Measurements from ENCODE around the gene TMEM184B.

Gene TMEM184B

DNA sequence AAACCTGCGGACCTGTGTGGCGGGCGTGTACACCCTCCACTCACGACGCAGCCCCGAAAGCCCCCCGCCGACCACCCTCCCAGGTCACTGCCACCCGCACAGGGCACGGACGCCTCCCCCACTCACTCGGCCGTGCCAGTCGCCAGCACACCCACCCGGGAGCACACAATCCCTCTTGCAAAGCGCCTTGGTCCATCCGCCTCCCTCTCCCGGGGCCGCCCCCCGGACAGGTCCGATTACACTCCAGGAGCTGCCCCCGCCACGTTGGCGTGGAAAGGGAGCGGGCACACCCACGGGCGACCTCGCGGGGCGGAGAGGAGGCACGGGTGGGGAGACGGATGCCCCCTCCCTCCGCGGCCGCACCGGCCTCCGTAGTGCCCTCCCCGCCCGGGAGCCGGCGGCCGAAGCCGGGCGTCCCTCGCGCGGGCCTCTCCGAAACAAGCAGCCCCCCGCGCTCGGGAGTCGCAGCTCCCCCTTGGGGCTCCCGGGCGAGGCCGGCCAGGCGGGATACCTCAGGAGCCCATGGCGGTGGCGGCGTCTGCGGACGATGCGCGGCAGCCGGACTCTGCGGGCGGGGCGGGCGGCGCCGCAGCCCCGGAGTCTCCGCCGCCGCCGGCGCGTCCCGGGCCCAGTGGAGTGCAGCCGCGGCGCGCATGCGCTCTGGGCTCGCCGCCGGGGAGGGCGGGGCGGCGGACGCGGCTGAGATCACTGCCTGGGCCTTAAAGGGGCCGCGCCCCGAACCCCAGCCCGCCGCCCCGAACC lies at the start of gene TMEM184B:
TSS of gene TMEM184B (minus strand) at position 638 of the 762 bp plus-strand sequence. CDS start 25,049 bp downstream, outside the sequence.
- ATAC-seq (replicated peaks) (peak; percentile 97), DNase-seq (peak; percentile 70)
- Mint-ChIP-seq H3K4me1 (peaks cover 32 to 57% of the 10 kb centered on the region in 2 donors), H3K4me3 (peak within 1 kb of the TSS; percentile 92 to 94), H3K27me3 (no peaks in the 10 kb centered on the region), H3K27ac (peak within 1 kb of the TSS; percentile 97), H3K9me3 (no peaks in the 10 kb centered on the region), H3K36me3 (peaks cover 0 to 3% of the 10 kb centered on the region in 2 donors)

- ATAC-seq (replicated peaks) (no peak), DNase-seq (no peak)
- H3K27me3 Mint-ChIP-seq, result no peaks in the 10 kb centered on the region
- H3K9me3 Mint-ChIP-seq, result no peaks in the 10 kb centered on the region
- no peaks in the 10 kb centered on the region for H3K36me3 Mint-ChIP-seq
- no peak overlapping the region for H3K4me3 Mint-ChIP-seq
- H3K4me1 Mint-ChIP-seq, result peaks cover 13 to 21% of the 10 kb centered on the region in 2 donors
- H3K27ac Mint-ChIP-seq, result no peak overlapping the region
These were observed 48.0 kb upstream of the TMEM184B start for GRCh38 chr22:38320605-38321402.

GRCh38 chr22:38318792-38319773 lies 46.3 kb upstream of the TMEM184B start:
- H3K4me1 Mint-ChIP-seq, result peaks cover 30 to 38% of the 10 kb centered on the region in 2 donors
- H3K27me3 Mint-ChIP-seq, result no peaks in the 10 kb centered on the region
- DNase-seq (no peak), ATAC-seq (replicated peaks) (no peak)
- H3K36me3 Mint-ChIP-seq, result peaks cover 0 to 7% of the 10 kb centered on the region in 2 donors
- peak overlapping the region; percentile 25 to 37 for H3K4me3 Mint-ChIP-seq
- peak overlapping the region; percentile 17 for H3K27ac Mint-ChIP-seq
- no peaks in the 10 kb centered on the region for H3K9me3 Mint-ChIP-seq

GRCh38 chr22:38317995-38318715 lies 45.3 kb upstream of the TMEM184B start:
- DNase-seq (no peak), ATAC-seq (replicated peaks) (no peak)
- H3K36me3 Mint-ChIP-seq, result peaks cover 3 to 14% of the 10 kb centered on the region in 2 donors
- peak overlapping the region; percentile 91 for H3K27ac Mint-ChIP-seq
- H3K9me3 Mint-ChIP-seq, result no peaks in the 10 kb centered on the region
- peaks cover 36 to 48% of the 10 kb centered on the region in 2 donors for H3K4me1 Mint-ChIP-seq
- no peaks in the 10 kb centered on the region for H3K27me3 Mint-ChIP-seq
- peak overlapping the region; percentile 87 to 90 for H3K4me3 Mint-ChIP-seq

DNA sequence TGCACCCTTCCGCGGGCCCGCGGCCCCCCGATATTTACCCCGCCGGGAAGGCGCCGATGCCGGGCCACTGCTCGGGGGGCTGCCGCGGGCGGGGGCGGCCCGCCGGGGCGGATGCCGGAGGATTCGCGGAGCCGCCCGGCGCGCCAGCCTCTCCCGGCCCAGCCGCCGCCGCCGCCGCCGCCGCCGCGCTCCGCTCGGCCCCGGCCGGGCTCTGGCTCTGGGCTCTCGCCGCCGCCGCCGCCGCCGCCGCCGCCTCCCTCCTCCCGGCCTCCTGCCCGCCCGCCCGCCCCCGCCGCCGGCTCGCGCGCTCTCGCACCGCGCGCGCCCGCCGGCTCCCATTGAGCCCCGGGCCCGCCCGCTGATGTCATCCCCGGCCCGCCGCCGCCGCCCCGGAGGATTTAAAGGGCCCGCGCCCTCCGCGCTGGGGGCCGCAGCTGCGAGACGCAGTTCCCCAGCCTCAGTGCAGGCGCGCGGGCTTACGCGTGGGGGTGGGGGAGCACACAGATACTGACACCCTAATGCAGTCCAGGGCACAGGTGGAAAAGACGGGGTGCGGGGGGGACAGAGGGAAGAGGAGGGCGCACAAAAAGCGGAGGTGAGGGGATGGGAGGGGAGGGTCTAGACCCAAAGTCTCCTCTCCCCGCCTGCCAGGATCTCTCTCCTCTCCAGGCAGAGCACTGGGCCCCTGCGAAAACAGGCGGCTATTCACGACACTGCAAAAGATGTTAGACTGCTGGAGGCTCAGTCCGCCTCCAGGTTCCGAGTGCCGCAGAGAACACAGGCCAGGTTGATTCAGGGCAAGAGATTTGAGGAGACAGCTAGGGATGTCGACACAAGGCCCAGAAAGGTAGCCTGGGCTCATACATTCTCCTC lies 44.5 kb upstream of the TMEM184B start, which contains the start of gene CSNK1E:
TSS of gene CSNK1E (minus strand) at position 312 of the 873 bp plus-strand sequence. CDS start 3,276 bp downstream, outside the sequence.
- Mint-ChIP-seq H3K9me3 (no peaks in the 10 kb centered on the region), H3K27ac (peak within 1 kb of the TSS; percentile 92), H3K27me3 (no peaks in the 10 kb centered on the region), H3K4me3 (peak within 1 kb of the TSS; percentile 89 to 95), H3K4me1 (peaks cover 44 to 56% of the 10 kb centered on the region in 2 donors), H3K36me3 (peaks cover 9 to 22% of the 10 kb centered on the region in 2 donors)
- ATAC-seq (replicated peaks), result peak; percentile 62 to 73
- peak; percentile 49 for DNase-seq

DNA sequence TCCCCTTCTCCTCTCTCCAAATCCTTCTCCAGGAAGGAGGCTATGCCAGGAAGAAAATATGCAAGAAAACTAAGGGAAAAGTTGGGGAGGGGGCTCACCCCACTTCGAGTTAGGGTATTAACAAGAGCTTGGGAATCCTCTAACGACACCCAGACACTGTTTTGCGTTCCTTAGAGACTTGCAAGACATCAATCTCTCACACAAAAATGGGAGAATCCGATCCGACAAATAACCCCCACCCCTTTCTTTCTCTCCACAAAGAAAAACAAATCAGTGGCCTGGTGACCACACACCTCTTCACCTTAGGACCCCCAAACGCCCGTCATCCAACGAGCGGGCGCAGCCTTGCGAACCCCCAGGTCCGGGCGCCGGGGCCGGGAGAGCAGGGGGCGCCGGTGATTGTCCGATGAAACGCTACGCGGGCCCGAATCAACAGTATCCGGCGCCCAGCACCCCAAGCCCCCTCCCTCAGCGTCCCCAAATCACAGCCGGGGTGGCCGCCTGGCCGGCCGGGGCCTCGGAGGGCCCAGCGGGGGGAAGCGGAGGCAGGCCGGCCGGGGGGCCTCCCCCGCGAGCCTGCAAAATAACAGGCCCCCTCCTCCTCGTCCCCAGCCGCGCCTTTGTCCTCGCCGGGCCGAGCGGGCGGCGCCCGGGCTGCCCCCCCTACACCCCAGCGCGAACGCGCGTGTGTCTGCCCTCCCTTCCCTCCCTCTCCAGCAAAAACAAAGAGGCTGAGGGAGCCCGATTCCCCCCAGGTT lies 43.7 kb upstream of the TMEM184B start:
- DNase-seq, result no peak
- ATAC-seq (replicated peaks), result peak; percentile 54 to 69
- Mint-ChIP-seq H3K4me3 (peak overlapping the region; percentile 89 to 95), H3K27me3 (no peaks in the 10 kb centered on the region), H3K27ac (peak overlapping the region; percentile 92), H3K4me1 (peaks cover 53 to 64% of the 10 kb centered on the region in 2 donors), H3K9me3 (no peaks in the 10 kb centered on the region), H3K36me3 (peaks cover 17 to 30% of the 10 kb centered on the region in 2 donors)

- no peaks in the 10 kb centered on the region for H3K9me3 Mint-ChIP-seq
- ATAC-seq (replicated peaks), result no peak
- peak overlapping the region; percentile 89 to 95 for H3K4me3 Mint-ChIP-seq
- no peak for DNase-seq
- peak overlapping the region; percentile 92 for H3K27ac Mint-ChIP-seq
- H3K27me3 Mint-ChIP-seq, result no peaks in the 10 kb centered on the region
- H3K4me1 Mint-ChIP-seq, result peaks cover 59 to 70% of the 10 kb centered on the region in 2 donors
- peaks cover 19 to 35% of the 10 kb centered on the region in 2 donors for H3K36me3 Mint-ChIP-seq
These were observed 43.1 kb upstream of the TMEM184B start for GRCh38 chr22:38315823-38316363.

GRCh38 chr22:38314933-38315822 lies 42.4 kb upstream of the TMEM184B start:
- Mint-ChIP-seq H3K4me3 (peak overlapping the region; percentile 89 to 95), H3K27ac (peak overlapping the region; percentile 92), H3K27me3 (no peaks in the 10 kb centered on the region), H3K9me3 (no peaks in the 10 kb centered on the region), H3K36me3 (peaks cover 22 to 38% of the 10 kb centered on the region in 2 donors), H3K4me1 (peaks cover 66 to 78% of the 10 kb centered on the region in 2 donors)
- DNase-seq, result no peak
- peak in 1 of 2 donors; percentile 5 for ATAC-seq (replicated peaks)

DNA sequence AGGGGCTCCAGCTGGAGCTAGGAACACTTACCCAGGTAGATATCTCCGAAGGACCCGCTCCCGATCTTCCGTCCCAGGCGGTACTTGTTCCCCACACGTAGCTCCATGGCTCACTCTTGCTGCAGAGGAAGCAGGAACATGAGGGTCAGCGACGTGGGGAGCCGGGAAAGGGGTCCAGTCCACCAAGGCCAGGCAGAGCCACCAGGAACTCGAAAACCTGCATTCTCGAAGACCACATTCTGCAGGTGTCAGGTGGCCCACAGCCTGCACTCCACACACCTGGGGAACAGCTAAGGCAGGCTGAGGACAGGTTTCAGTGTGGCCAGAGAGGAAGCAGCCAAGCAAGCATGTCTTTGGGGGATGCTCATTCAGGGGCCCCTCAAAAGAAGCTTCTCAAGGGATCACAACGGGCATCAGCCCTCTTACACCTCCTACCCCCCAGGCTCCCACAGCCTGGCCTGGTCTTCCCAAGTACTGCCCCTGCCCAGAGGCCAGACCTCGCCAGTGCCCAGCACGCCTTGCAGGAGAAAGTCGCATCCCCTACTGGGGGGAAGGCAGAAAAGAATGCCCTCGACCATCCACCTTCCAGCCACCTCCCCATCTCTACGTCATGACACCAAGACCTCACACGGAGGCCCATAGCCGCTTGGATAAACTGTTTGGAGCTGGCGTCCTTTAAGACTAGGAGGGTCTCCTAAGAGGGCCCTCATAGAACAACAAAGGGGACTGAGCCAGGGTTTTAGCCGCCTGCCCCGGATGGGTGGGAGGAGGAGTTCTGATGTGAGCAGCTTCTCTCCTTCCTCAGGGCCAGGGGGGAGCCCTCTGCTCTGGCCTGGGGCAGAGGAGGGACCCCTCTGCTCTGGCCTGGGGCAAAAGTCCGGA lies 41.5 kb upstream of the TMEM184B start:
- ATAC-seq (replicated peaks), result no peak
- Mint-ChIP-seq H3K27ac (peak overlapping the region; percentile 91), H3K4me3 (peak overlapping the region; percentile 89 to 95), H3K4me1 (peaks cover 71 to 84% of the 10 kb centered on the region in 2 donors), H3K9me3 (no peaks in the 10 kb centered on the region), H3K36me3 (peaks cover 22 to 38% of the 10 kb centered on the region in 2 donors), H3K27me3 (no peaks in the 10 kb centered on the region)
- DNase-seq, result no peak

DNA sequence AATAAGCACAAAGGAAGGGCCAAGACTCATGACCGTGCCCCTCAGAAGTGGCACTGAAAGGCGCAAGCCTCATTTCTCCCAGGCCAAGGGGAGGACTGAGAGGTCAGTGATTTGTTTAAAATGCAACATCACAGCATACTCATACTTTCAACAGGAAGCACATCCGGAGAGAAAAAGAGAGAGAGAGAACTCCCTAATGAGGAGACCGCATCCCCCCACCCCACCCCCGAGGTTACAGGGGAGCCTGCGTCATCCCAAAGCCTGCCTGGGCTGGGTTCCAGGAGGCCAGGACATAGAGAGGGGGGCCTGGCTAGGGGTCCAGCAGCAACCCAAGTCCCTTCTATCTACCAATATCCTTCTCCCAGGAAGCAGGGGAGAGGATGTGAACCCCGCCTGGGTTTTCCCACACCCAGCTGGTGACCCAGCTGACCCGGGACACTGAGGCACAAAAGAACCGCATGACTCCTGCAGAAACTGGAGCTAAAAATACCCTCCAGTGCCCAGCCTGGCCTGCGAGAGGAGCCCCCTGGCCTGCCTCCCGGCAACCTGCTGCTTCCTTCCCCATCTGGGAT lies 40.7 kb upstream of the TMEM184B start:
- peaks cover 22 to 44% of the 10 kb centered on the region in 2 donors for H3K36me3 Mint-ChIP-seq
- H3K4me1 Mint-ChIP-seq, result peaks cover 74 to 93% of the 10 kb centered on the region in 2 donors
- H3K27ac Mint-ChIP-seq, result peak overlapping the region; percentile 72
- H3K27me3 Mint-ChIP-seq, result no peaks in the 10 kb centered on the region
- no peak overlapping the region for H3K4me3 Mint-ChIP-seq
- no peak for DNase-seq
- no peak for ATAC-seq (replicated peaks)
- no peaks in the 10 kb centered on the region for H3K9me3 Mint-ChIP-seq
